Measurements from ENCODE around the gene C20orf204. TPM values are rescaled to one million over a fixed set of nuclear protein-coding genes. Genes with fewer than 3 reads are reported as not detected.
A peak's percentile ranks its signal among the peaks of the same experiment; 100 is the strongest.

C20orf204 gene
- total and polyA plus RNA-seq, 10 of the 15 experiments (the other 5 are each of a cell fraction or from before 2014, with no cell fraction given): 0.24 to 56.0 (median 12.4) TPM

DNA sequence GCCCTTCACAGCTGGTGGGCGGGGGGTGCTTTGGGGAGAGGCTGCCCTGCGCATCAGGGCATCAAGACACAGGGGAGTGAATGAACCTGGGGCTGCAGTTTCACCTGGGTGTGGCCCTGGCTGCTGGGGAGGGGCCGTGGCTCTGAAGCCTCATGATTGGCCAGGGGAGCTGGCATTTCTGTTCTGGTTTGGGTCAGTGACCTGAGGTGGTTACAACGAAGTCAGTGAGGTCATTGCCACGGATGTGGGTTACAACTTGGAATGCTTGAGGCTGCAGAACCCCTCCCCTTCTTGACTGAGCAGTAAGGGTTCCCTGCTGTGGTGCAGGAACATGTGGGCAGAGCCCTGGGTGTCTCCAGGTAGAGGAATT lies 30.0 kb downstream of the C20orf204 start (continued):
- no peak for TF ChIP-seq ETV6 (conservative IDR thresholded peaks at IDR 0.05 in 1 of 2, IDR thresholded peaks at IDR 0.05 in 1 of 2; ENCODE audit: borderline replicate concordance in 1 of 2, low read depth in 1 of 2)
- TF ChIP-seq ATF2 (IDR thresholded peaks at IDR 0.05; ENCODE audit: low read length): no peak
- TF ChIP-seq PRDM15 (CRISPR knock-in tag; IDR thresholded peaks at IDR 0.05): no peak
- TF ChIP-seq MTA3 (IDR thresholded peaks at IDR 0.05; ENCODE audit: borderline replicate concordance, low read length): no peak
- TF ChIP-seq KLF5 (IDR thresholded peaks at IDR 0.05; ENCODE audit: partially characterized antibody): no peak
- TF ChIP-seq IRF3 (IDR thresholded peaks at IDR 0.05): no peak
- peak; percentile 76 for TF ChIP-seq RUNX3 (IDR thresholded peaks at IDR 0.05; ENCODE audit: low read length)
- TF ChIP-seq, protein P1, sequence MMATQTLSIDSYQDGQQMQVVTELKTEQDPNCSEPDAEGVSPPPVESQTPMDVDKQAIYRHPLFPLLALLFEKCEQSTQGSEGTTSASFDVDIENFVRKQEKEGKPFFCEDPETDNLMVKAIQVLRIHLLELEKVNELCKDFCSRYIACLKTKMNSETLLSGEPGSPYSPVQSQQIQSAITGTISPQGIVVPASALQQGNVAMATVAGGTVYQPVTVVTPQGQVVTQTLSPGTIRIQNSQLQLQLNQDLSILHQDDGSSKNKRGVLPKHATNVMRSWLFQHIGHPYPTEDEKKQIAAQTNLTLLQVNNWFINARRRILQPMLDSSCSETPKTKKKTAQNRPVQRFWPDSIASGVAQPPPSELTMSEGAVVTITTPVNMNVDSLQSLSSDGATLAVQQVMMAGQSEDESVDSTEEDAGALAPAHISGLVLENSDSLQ (IDR thresholded peaks at IDR 0.05): peak; percentile 85
- no peak for TF ChIP-seq TCF12 (IDR thresholded peaks at IDR 0.05; ENCODE audit: low read depth, low read length)
- TF ChIP-seq PAX5 (IDR thresholded peaks at IDR 0.05; ENCODE audit: borderline replicate concordance, low read depth, low read length): peak; percentile 26; the same call in 1 of the 2 replicates
- TF ChIP-seq MTA2 (IDR thresholded peaks at IDR 0.05; ENCODE audit: low read depth): no peak
- TF ChIP-seq, protein P2, sequence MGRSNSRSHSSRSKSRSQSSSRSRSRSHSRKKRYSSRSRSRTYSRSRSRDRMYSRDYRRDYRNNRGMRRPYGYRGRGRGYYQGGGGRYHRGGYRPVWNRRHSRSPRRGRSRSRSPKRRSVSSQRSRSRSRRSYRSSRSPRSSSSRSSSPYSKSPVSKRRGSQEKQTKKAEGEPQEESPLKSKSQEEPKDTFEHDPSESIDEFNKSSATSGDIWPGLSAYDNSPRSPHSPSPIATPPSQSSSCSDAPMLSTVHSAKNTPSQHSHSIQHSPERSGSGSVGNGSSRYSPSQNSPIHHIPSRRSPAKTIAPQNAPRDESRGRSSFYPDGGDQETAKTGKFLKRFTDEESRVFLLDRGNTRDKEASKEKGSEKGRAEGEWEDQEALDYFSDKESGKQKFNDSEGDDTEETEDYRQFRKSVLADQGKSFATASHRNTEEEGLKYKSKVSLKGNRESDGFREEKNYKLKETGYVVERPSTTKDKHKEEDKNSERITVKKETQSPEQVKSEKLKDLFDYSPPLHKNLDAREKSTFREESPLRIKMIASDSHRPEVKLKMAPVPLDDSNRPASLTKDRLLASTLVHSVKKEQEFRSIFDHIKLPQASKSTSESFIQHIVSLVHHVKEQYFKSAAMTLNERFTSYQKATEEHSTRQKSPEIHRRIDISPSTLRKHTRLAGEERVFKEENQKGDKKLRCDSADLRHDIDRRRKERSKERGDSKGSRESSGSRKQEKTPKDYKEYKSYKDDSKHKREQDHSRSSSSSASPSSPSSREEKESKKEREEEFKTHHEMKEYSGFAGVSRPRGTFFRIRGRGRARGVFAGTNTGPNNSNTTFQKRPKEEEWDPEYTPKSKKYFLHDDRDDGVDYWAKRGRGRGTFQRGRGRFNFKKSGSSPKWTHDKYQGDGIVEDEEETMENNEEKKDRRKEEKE (IDR thresholded peaks at IDR 0.05): no peak
- no peak for TF ChIP-seq CHD2 (IDR thresholded peaks at IDR 0.05; ENCODE audit: borderline replicate concordance, low read depth, low read length)
- no peak for TF ChIP-seq RFX5 (IDR thresholded peaks at IDR 0.05; ENCODE audit: low read depth, low read length)
- TF ChIP-seq ZNF274 (IDR thresholded peaks at IDR 0.05; ENCODE audit: insufficient read depth, insufficient read length): no peak
- TF ChIP-seq CREM (IDR thresholded peaks at IDR 0.05; ENCODE audit: low read depth): no peak; the same call in 1 of the 2 replicates
- peak; percentile 78 for TF ChIP-seq CREB1 (IDR thresholded peaks at IDR 0.05; ENCODE audit: low read depth)
- no peak for TF ChIP-seq SMC3 (IDR thresholded peaks at IDR 0.05; ENCODE audit: borderline replicate concordance, low read length)
- TF ChIP-seq RELA (IDR thresholded peaks at IDR 0.05; ENCODE audit: borderline replicate concordance, partially characterized antibody): no peak

All from GM12878 (cell line).